IMR-90 (cell line): ENCODE measurements around the gene JAK1. TPM values are rescaled to one million over a fixed set of nuclear protein-coding genes. Genes with fewer than 3 reads are reported as not detected.
"Not testable (repeated sequence)": the region's sequence is repeated elsewhere in the genome, so short reads cannot be mapped to it uniquely, and the experiment has no call there.

ENCODE experiments used
- ATAC-seq: fragments of 200-7000 bp; cut with Tn5 transposase; 2 replicates; pipeline ENCODE4 v1.9.1; 2020; ENCODE audit warnings: low read depth, mild to moderate bottlenecking, moderate library complexity
- BruUV-seq: library from RNA; stranded (reverse); fragments of 400-500 nt; replicated peaks from 2 replicates; lab custom pipeline; 2021; lab: Mats Ljungman, UMichigan
- CTCF ChIA-PET: fragments of 300-600 bp; formaldehyde crosslinking; extraction: SDS; loops from one replicate; lab custom pipeline; 2021; ENCODE audit warnings: antibody characterized with exemption; lab: Yijun Ruan, JAX
- POLR2A ChIA-PET: fragments of 300-600 bp; sonication (Branson Sonifier 250); formaldehyde crosslinking; loops from one replicate; lab custom pipeline; 2022; ENCODE audit warnings: antibody characterized with exemption; ENCODE audit not compliant: unreplicated experiment; lab: Charles Lee
- DNase-seq: peaks from one replicate; pipeline ENCODE4 v3.0.0; 2013
- H2AFZ ChIP-seq: replicated peaks from 2 replicates; pipeline ENCODE3; 2013; ENCODE audit warnings: low read length, mild to moderate bottlenecking; ENCODE audit not compliant: poor library complexity
- H2AK5ac ChIP-seq: 2 replicates; pipeline ENCODE4 v1.6.1; 2013; ENCODE audit warnings: low read depth, low read length, inconsistent platforms
- H2AK9ac ChIP-seq: replicated peaks from 2 replicates; pipeline ENCODE3; 2013; ENCODE audit warnings: mild to moderate bottlenecking, low read depth, low read length, moderate library complexity; ENCODE audit not compliant: poor library complexity
- H2BK120ac ChIP-seq: 2 replicates; pipeline ENCODE4 v1.6.1; 2013; ENCODE audit warnings: low read depth, low read length, inconsistent platforms
- H2BK15ac ChIP-seq: 3 replicates; pipeline ENCODE4 v1.6.1; 2013; ENCODE audit warnings: low read depth, low read length, inconsistent platforms
- H2BK20ac ChIP-seq: 2 replicates; pipeline ENCODE4 v1.6.1; 2013; ENCODE audit warnings: low read depth, mild to moderate bottlenecking, inconsistent platforms, low read length, moderate library complexity
- H2BK5ac ChIP-seq: 2 replicates; pipeline ENCODE4 v1.6.1; 2013; ENCODE audit warnings: mild to moderate bottlenecking, low read depth, low read length, inconsistent platforms; ENCODE audit not compliant: poor library complexity, severe bottlenecking
- H3K14ac ChIP-seq: replicated peaks from 2 replicates; pipeline ENCODE4 v1.6.1; 2013; ENCODE audit warnings: low read depth, low read length, inconsistent platforms
- H3K18ac ChIP-seq: 2 replicates; pipeline ENCODE4 v1.6.1; 2013; ENCODE audit warnings: low read depth, low read length, control low read depth
- H3K23ac ChIP-seq: 2 replicates; pipeline ENCODE4 v1.6.1; 2013; ENCODE audit warnings: low read depth, low read length, inconsistent platforms
- H3K27ac ChIP-seq: 2 replicates; pipeline ENCODE4 v1.5.1; 2013; ENCODE audit warnings: mild to moderate bottlenecking, control low read depth, low read length; ENCODE audit not compliant: insufficient read depth
- H3K27me3 ChIP-seq: 2 replicates; pipeline ENCODE4 v1.6.1; 2013; ENCODE audit warnings: low read length; ENCODE audit not compliant: control insufficient read depth, insufficient read depth
- H3K36me3 ChIP-seq: 2 replicates; pipeline ENCODE4 v1.6.1; 2013; ENCODE audit warnings: low read length, mixed read lengths; ENCODE audit not compliant: control insufficient read depth, insufficient read depth
- H3K4ac ChIP-seq: 2 replicates; pipeline ENCODE4 v1.6.1; 2013; ENCODE audit warnings: low read depth, low read length, inconsistent platforms
- H3K4me1 ChIP-seq: 2 replicates; pipeline ENCODE4 v1.6.1; 2013; ENCODE audit warnings: low read length, mixed read lengths; ENCODE audit not compliant: control insufficient read depth, insufficient read depth
- H3K4me2 ChIP-seq: 2 replicates; pipeline ENCODE4 v1.6.1; 2013; ENCODE audit warnings: low read depth, mild to moderate bottlenecking, control low read depth, low read length, moderate library complexity
- H3K4me3 ChIP-seq: 2 replicates; pipeline ENCODE4 v1.5.1; 2013; ENCODE audit warnings: low read depth, mild to moderate bottlenecking, control low read depth, low read length, moderate library complexity; ENCODE audit not compliant: insufficient read depth
- H3K56ac ChIP-seq: 2 replicates; pipeline ENCODE4 v1.6.1; 2013; ENCODE audit warnings: low read length, inconsistent platforms; ENCODE audit not compliant: insufficient read depth; ENCODE audit errors: extremely low read depth
- H3K79me1 ChIP-seq, 2 experiments: 2 replicates each; pipeline ENCODE4 v1.6.1; 2013; ENCODE audit warnings: low read length in 2 of 2, inconsistent platforms in 1 of 2, low read depth in 1 of 2
- H3K9ac ChIP-seq: 2 replicates; pipeline ENCODE4 v1.6.1; 2013; ENCODE audit warnings: low read depth, low read length, control low read depth
- H3K9me1 ChIP-seq: 2 replicates; pipeline ENCODE4 v1.6.1; 2013; ENCODE audit warnings: low read length, inconsistent platforms; ENCODE audit not compliant: insufficient read depth
- H3K9me3 ChIP-seq: 2 replicates; pipeline ENCODE4 v1.6.1; 2013; ENCODE audit warnings: low read length; ENCODE audit not compliant: control insufficient read depth, insufficient read depth
- H4K20me1 ChIP-seq: 2 replicates; pipeline ENCODE4 v1.6.1; 2013; ENCODE audit warnings: low read length, inconsistent platforms; ENCODE audit not compliant: insufficient read depth
- H4K5ac ChIP-seq: 2 replicates; pipeline ENCODE4 v1.6.1; 2013; ENCODE audit warnings: mild to moderate bottlenecking, low read depth, low read length, control low read depth
- H4K8ac ChIP-seq, 2 experiments: 2 replicates each; pipeline ENCODE4 v1.6.1; 2013; ENCODE audit warnings: low read depth in 2 of 2, low read length in 2 of 2, control low read depth in 1 of 2, inconsistent platforms in 1 of 2
- H4K91ac ChIP-seq: 2 replicates; pipeline ENCODE4 v1.6.1; 2013; ENCODE audit warnings: low read depth, low read length, inconsistent platforms; ENCODE audit not compliant: insufficient read depth
- BHLHE40 ChIP-seq: fragments of 150-350 bp; IDR thresholded peaks from 2 replicates; pipeline ENCODE4 v1.6.1; 2016; ENCODE audit warnings: mild to moderate bottlenecking, low read depth, low read length
- USF2 ChIP-seq: fragments of 150-350 bp; IDR thresholded peaks from 2 replicates; pipeline ENCODE4 v1.6.1; 2017; ENCODE audit warnings: mild to moderate bottlenecking, antibody characterized with exemption, low read length, low read depth
- WGBS, 2 experiments: methylation state at CpG; one replicate each; pipeline versions ENCODE4 v1.1.5 to v1.1.7; 2013; ENCODE audit warnings: missing lambda C conversion rate in 2 of 2; ENCODE audit not compliant: insufficient read length in 1 of 2; ENCODE audit errors: extremely low coverage in 2 of 2; 5-methylcytosine and 5-hydroxymethylcytosine counted together
- dilution Hi-C: fragments of 300-500 bp; cut with HindIII; formaldehyde crosslinking; loops from one replicate; pipeline ENCODE4 v1.14.3; 2018; ENCODE audit warnings: low sequenced_read_pairs; ENCODE audit not compliant: unreplicated experiment
- in situ Hi-C: fragments of 300-500 bp; cut with MboI; formaldehyde crosslinking; loops from 3 replicates; pipeline ENCODE4 v1.14.3; 2019; ENCODE audit warnings: low sequenced_read_pairs, inconsistent platforms, mixed read lengths
- intact Hi-C: fragments of 100-400 bp; cut with micrococcal nuclease; formaldehyde crosslinking; loops from 2 replicates; pipeline ENCODE4 v1.10.0; 2022
- polyA plus RNA-seq, 3 experiments: library from polyadenylated mRNA; depleted of rRNA; stranded (reverse); fragments of >200 nt; gene quantifications; 2 replicates each; pipeline ENCODE4 v1.2.3, GENCODE V29; 2012; ENCODE audit warnings: low replicate concordance in 1 of 3
- total RNA-seq: library from RNA; depleted of rRNA; stranded (reverse); fragments of >200 nt; gene quantifications from 2 replicates; pipeline ENCODE4 v1.2.3, GENCODE V29; 2012

JAK1 gene
- total and polyA plus RNA-seq, 2 of the 4 experiments (the other 2 are of a cell fraction) = 76.9 to 103 TPM

- ATAC-seq = peak; percentile 76
- DNase-seq = peak; percentile 68
- Histone ChIP-seq H2BK120ac (peak overlapping the region; percentile 90), H3K36me3 (no peaks in the 10 kb centered on the region), H3K27ac (peak overlapping the region; percentile 43), H3K9ac (peak overlapping the region; percentile 35), H4K8ac (peak overlapping the region; percentile 63 to 97), H3K23ac (peak overlapping the region; percentile 95), H3K18ac (peak overlapping the region; percentile 92), H3K4me2 (peak overlapping the region; percentile 94), H3K9me3 (no peaks in the 10 kb centered on the region), H2BK15ac (peak overlapping the region; percentile 67; the same call in 2 of the 3 replicates), H3K4ac (peak overlapping the region; percentile 92), H3K9me1 (peaks cover 8% of the 10 kb centered on the region), H3K56ac (no peak overlapping the region), H2BK20ac (peak overlapping the region; percentile 81), H4K5ac (peak overlapping the region; percentile 86), H3K27me3 (no peaks in the 10 kb centered on the region), H3K79me1 (peaks cover 0 to 6% of the 10 kb centered on the region in 2 experiments; a peak in 1 of 4 replicates), H3K4me3 (peak overlapping the region; percentile 34), H4K91ac (peak overlapping the region; percentile 91), H2AK5ac (peak overlapping the region; percentile 87), H3K14ac (peak overlapping the region; percentile 98), H2AFZ (peak overlapping the region; percentile 94), H2AK9ac (peak overlapping the region; percentile 93), H3K4me1 (peaks cover 9% of the 10 kb centered on the region), H4K20me1 (no peaks in the 10 kb centered on the region), H2BK5ac (peak overlapping the region; percentile 76)
- in situ Hi-C loops (no loop called here), dilution Hi-C loops (no loop called here), intact Hi-C loops (no loop called here)
- no TSS peak for BruUV-seq
- WGBS, 2 experiments = 19 to 100% methylated on average over 1 to 8 of the region's 18 CpGs
- POLR2A ChIA-PET = no interaction called here
- no peak for TF ChIP-seq USF2
- TF ChIP-seq BHLHE40 = peak; percentile 96
- CTCF ChIA-PET = interaction anchor here (0.7 kb wide), 2 partner anchors 15 to 91 kb away, joined by 3 read pairs; no protein-coding TSS in a partner anchor
Measured at GRCh38 chr1:65001231-65001792, 35.0 kb upstream of the JAK1 start.

GRCh38 chr1:64998425-64998948 is 32.1 kb upstream of the JAK1 start:
- BruUV-seq, dilution Hi-C loops, ATAC-seq: not testable (repeated sequence)

More at GRCh38 chr1:64998425-64998948, 32.1 kb upstream of the JAK1 start:
- H4K91ac ChIP-seq, H2AK9ac ChIP-seq, H3K4ac ChIP-seq, H3K23ac ChIP-seq, H3K9me1 ChIP-seq, H4K8ac ChIP-seq, H3K56ac ChIP-seq, H4K20me1 ChIP-seq, DNase-seq, H3K27me3 ChIP-seq, H3K9me3 ChIP-seq, H3K4me2 ChIP-seq, H3K18ac ChIP-seq, POLR2A ChIA-PET, H2BK120ac ChIP-seq, H2BK20ac ChIP-seq, H2BK5ac ChIP-seq, H3K14ac ChIP-seq, H3K4me3 ChIP-seq, H3K4me1 ChIP-seq, H3K79me1 ChIP-seq, H4K5ac ChIP-seq, H2AK5ac ChIP-seq, intact Hi-C loops, H2BK15ac ChIP-seq, H3K36me3 ChIP-seq, CTCF ChIA-PET, H2AFZ ChIP-seq, H3K27ac ChIP-seq, H3K9ac ChIP-seq: not testable (repeated sequence)
- in situ Hi-C loops = loop anchor here (25.0 kb wide), 1 partner anchor 736 kb away; no protein-coding TSS in a partner anchor
- WGBS, 2 experiments = no CpG with 5 or more reads among the region's 4 CpGs
